GM19238 (cell line): ENCODE results near the gene ALPK1.
"Not testable (repeated sequence)": the region's sequence is repeated elsewhere in the genome, so short reads cannot be mapped to it uniquely, and the experiment has no call there.

Source experiments
- DNase-seq: peaks from one replicate; pipeline ENCODE4 v3.0.0; 2011; ENCODE audit warnings: low spot score; ENCODE audit not compliant: insufficient read length

ALPK1 gene

GRCh38 chr4:112284166-112284565 lies 13.0 kb upstream of the ALPK1 start:
- no peak for DNase-seq

- DNase-seq, result no peak
Measured at GRCh38 chr4:112284662-112285411, 12.3 kb upstream of the ALPK1 start.

GRCh38 chr4:112287258-112287989 lies 9.7 kb upstream of the ALPK1 start:
- no peak for DNase-seq

GRCh38 chr4:112288455-112288854 lies 8.7 kb upstream of the ALPK1 start:
- DNase-seq, result no peak

GRCh38 chr4:112289407-112290253 lies 7.5 kb upstream of the ALPK1 start:
- no peak for DNase-seq

GRCh38 chr4:112290341-112290740 lies 6.8 kb upstream of the ALPK1 start:
- no peak for DNase-seq

- DNase-seq, result no peak
Measured at GRCh38 chr4:112299721-112300120, 2.6 kb downstream of the ALPK1 start.

- DNase-seq, result no peak
Measured at GRCh38 chr4:112302320-112303274, 5.4 kb downstream of the ALPK1 start.

- not testable (repeated sequence) for DNase-seq
Measured at GRCh38 chr4:112305477-112305876, 8.3 kb downstream of the ALPK1 start.

- DNase-seq, result not testable (repeated sequence)
Measured at GRCh38 chr4:112309263-112309791, 12.2 kb downstream of the ALPK1 start.

GRCh38 chr4:112311516-112311915 lies 14.3 kb downstream of the ALPK1 start:
- no peak for DNase-seq

GRCh38 chr4:112312610-112313239 lies 15.6 kb downstream of the ALPK1 start:
- DNase-seq, result peak; percentile 30

- no peak for DNase-seq
Measured at GRCh38 chr4:112315446-112315845, 18.3 kb downstream of the ALPK1 start.

- DNase-seq, result no peak
Measured at GRCh38 chr4:112316360-112316759, 19.2 kb downstream of the ALPK1 start.

- DNase-seq, result peak; percentile 10
Measured at GRCh38 chr4:112318239-112319142, 21.3 kb downstream of the ALPK1 start.

- peak; percentile 23 for DNase-seq
Measured at GRCh38 chr4:112321776-112322684, 24.9 kb downstream of the ALPK1 start.

- DNase-seq, result no peak
Measured at GRCh38 chr4:112322866-112323265, 25.7 kb downstream of the ALPK1 start.

- DNase-seq, result no peak
Measured at GRCh38 chr4:112325530-112325929, 28.4 kb downstream of the ALPK1 start.
